ENCODE results near the gene MACROD1. TPM values are rescaled to one million over a fixed set of nuclear protein-coding genes. Genes with fewer than 3 reads are reported as not detected.

Gene MACROD1
- total RNA-seq, 1 donor from 2014 or later: 26.5 TPM

GRCh38 chr11:64103277-64103985 is 62.5 kb downstream of the MACROD1 start:
- no peak for TF ChIP-seq CTCF (IDR thresholded peaks at IDR 0.05)
- no peaks in the 10 kb centered on the region for H3K4me1 ChIP-seq

GRCh38 chr11:64102005-64102738 is 63.7 kb downstream of the MACROD1 start:
- Histone ChIP-seq H3K27me3 (no peaks in the 10 kb centered on the region), H3K9me3 (no peaks in the 10 kb centered on the region), H3K36me3 (no peaks in the 10 kb centered on the region), H3K4me1 (no peaks in the 10 kb centered on the region), H3K4me3 (no peak overlapping the region), H3K27ac (no peak overlapping the region)
- intact Hi-C loops (cut with DNase I): no loop called here
- no peak for TF ChIP-seq CTCF (IDR thresholded peaks at IDR 0.05)
- no peak for DNase-seq (ENCODE audit: low spot score in 2 of 2)

More at GRCh38 chr11:64103277-64103985, 62.5 kb downstream of the MACROD1 start:
- Histone ChIP-seq H3K9me3 (no peaks in the 10 kb centered on the region), H3K36me3 (no peaks in the 10 kb centered on the region), H3K27me3 (no peaks in the 10 kb centered on the region), H3K27ac (no peak overlapping the region), H3K4me3 (no peak overlapping the region)
- intact Hi-C loops (cut with DNase I): no loop called here
- DNase-seq (ENCODE audit: low spot score in 2 of 2): no peak

GRCh38 chr11:64101461-64101860 is 64.5 kb downstream of the MACROD1 start:
- no peak overlapping the region for H3K27ac ChIP-seq

GRCh38 chr11:64100782-64101353 is 65.0 kb downstream of the MACROD1 start:
- no peak overlapping the region for H3K4me3 ChIP-seq
- no peaks in the 10 kb centered on the region for H3K27me3 ChIP-seq
- intact Hi-C loops (cut with DNase I): no loop called here
- no peak overlapping the region for H3K27ac ChIP-seq
- H3K36me3 ChIP-seq: no peaks in the 10 kb centered on the region
- no peaks in the 10 kb centered on the region for H3K4me1 ChIP-seq
- no peak for DNase-seq (ENCODE audit: low spot score in 2 of 2)
- TF ChIP-seq CTCF (IDR thresholded peaks at IDR 0.05): no peak
- H3K9me3 ChIP-seq: no peaks in the 10 kb centered on the region

More at GRCh38 chr11:64101461-64101860, 64.5 kb downstream of the MACROD1 start:
- Histone ChIP-seq H3K4me3 (no peak overlapping the region), H3K9me3 (no peaks in the 10 kb centered on the region), H3K36me3 (no peaks in the 10 kb centered on the region), H3K4me1 (no peaks in the 10 kb centered on the region), H3K27me3 (no peaks in the 10 kb centered on the region)
- no peak for TF ChIP-seq CTCF (IDR thresholded peaks at IDR 0.05)
- intact Hi-C loops (cut with DNase I): no loop called here
- DNase-seq (ENCODE audit: low spot score in 2 of 2): no peak

- Histone ChIP-seq H3K27ac (no peak overlapping the region), H3K27me3 (no peaks in the 10 kb centered on the region)
Observed at GRCh38 chr11:64100360-64100759, 65.6 kb downstream of the MACROD1 start.

More at GRCh38 chr11:64100360-64100759, 65.6 kb downstream of the MACROD1 start:
- no peak for DNase-seq (ENCODE audit: low spot score in 2 of 2)
- H3K4me3 ChIP-seq: no peak overlapping the region
- H3K9me3 ChIP-seq: no peaks in the 10 kb centered on the region
- intact Hi-C loops (cut with DNase I): no loop called here
- TF ChIP-seq CTCF (IDR thresholded peaks at IDR 0.05): no peak
- no peaks in the 10 kb centered on the region for H3K36me3 ChIP-seq
- no peaks in the 10 kb centered on the region for H3K4me1 ChIP-seq

Measured in ascending aorta (tissue), 2 donors.